ENCODE measurements around the gene SMCO4. TPM values are rescaled to one million over a fixed set of nuclear protein-coding genes. Genes with fewer than 3 reads are reported as not detected.

Gene SMCO4
- total RNA-seq, 1 donor from 2014 or later = 29.3 TPM

- peaks cover 16% of the 10 kb centered on the region for H4K20me1 ChIP-seq (ENCODE audit: insufficient read depth, low read length)
- H3K9ac ChIP-seq (ENCODE audit: low read length) = no peak overlapping the region
- H3K4me3 ChIP-seq (ENCODE audit: insufficient read depth, low read depth, low read length) = no peak overlapping the region
- H3K27ac ChIP-seq (ENCODE audit: low read depth, low read length) = no peak overlapping the region
- Mint-ChIP-seq H3K4me3 (ENCODE audit: unreplicated experiment) (no peak overlapping the region), H3K27ac (ENCODE audit: unreplicated experiment) (no peak overlapping the region), H3K4me1 (ENCODE audit: low read depth, unreplicated experiment) (peaks cover 18% of the 10 kb centered on the region), H3K36me3 (ENCODE audit: low read depth, unreplicated experiment) (peaks cover 28% of the 10 kb centered on the region), H3K9me3 (ENCODE audit: unreplicated experiment) (peaks cover 4% of the 10 kb centered on the region), H3K27me3 (ENCODE audit: low read depth, unreplicated experiment) (no peaks in the 10 kb centered on the region)
- H3K79me2 ChIP-seq (ENCODE audit: insufficient read depth, low read length) = no peaks in the 10 kb centered on the region
- H3K4me2 ChIP-seq (ENCODE audit: low read length) = no peak overlapping the region
- H3K27me3 ChIP-seq (ENCODE audit: insufficient read depth, low read length) = no peaks in the 10 kb centered on the region
- FAIRE-seq = no peak
- DNase-seq (ENCODE audit: low read depth) = no peak
- no peaks in the 10 kb centered on the region for H3K36me3 ChIP-seq (ENCODE audit: insufficient read depth, low read length)
- TF ChIP-seq EZH2 (IDR thresholded peaks at IDR 0.05; ENCODE audit: insufficient read depth, low read length) = no peak
- TF ChIP-seq CTCF (IDR thresholded peaks at IDR 0.05; ENCODE audit: insufficient read depth, low read depth, low read length) = no peak
- H3K4me1 ChIP-seq (ENCODE audit: insufficient read depth, low read length) = peaks cover 6% of the 10 kb centered on the region
- H2AFZ ChIP-seq (ENCODE audit: low read depth, low read length) = no peak overlapping the region
- no peaks in the 10 kb centered on the region for H3K9me3 ChIP-seq (ENCODE audit: insufficient read depth, low read depth, low read length)
Observed at GRCh38 chr11:93491973-93492372, 51.2 kb downstream of the SMCO4 start.

- TF ChIP-seq EZH2 (IDR thresholded peaks at IDR 0.05; ENCODE audit: insufficient read depth, low read length) (no peak), CTCF (IDR thresholded peaks at IDR 0.05; ENCODE audit: insufficient read depth, low read depth, low read length) (no peak)
- Histone ChIP-seq H3K4me2 (ENCODE audit: low read length) (no peak overlapping the region), H3K9me3 (ENCODE audit: insufficient read depth, low read depth, low read length) (no peaks in the 10 kb centered on the region), H3K36me3 (ENCODE audit: insufficient read depth, low read length) (no peaks in the 10 kb centered on the region), H2AFZ (ENCODE audit: low read depth, low read length) (no peak overlapping the region), H3K27me3 (ENCODE audit: insufficient read depth, low read length) (no peaks in the 10 kb centered on the region), H3K4me1 (ENCODE audit: insufficient read depth, low read length) (peaks cover 6% of the 10 kb centered on the region), H4K20me1 (ENCODE audit: insufficient read depth, low read length) (peaks cover 20% of the 10 kb centered on the region), H3K9ac (ENCODE audit: low read length) (no peak overlapping the region), H3K4me3 (ENCODE audit: insufficient read depth, low read depth, low read length) (no peak overlapping the region), H3K27ac (ENCODE audit: low read depth, low read length) (no peak overlapping the region), H3K79me2 (ENCODE audit: insufficient read depth, low read length) (no peaks in the 10 kb centered on the region)
- no peak overlapping the region for H3K4me3 Mint-ChIP-seq (ENCODE audit: unreplicated experiment)
- H3K27me3 Mint-ChIP-seq (ENCODE audit: low read depth, unreplicated experiment) = no peaks in the 10 kb centered on the region
- H3K9me3 Mint-ChIP-seq (ENCODE audit: unreplicated experiment) = peaks cover 4% of the 10 kb centered on the region
- peaks cover 26% of the 10 kb centered on the region for H3K36me3 Mint-ChIP-seq (ENCODE audit: low read depth, unreplicated experiment)
- DNase-seq (ENCODE audit: low read depth) (no peak), FAIRE-seq (no peak)
- H3K27ac Mint-ChIP-seq (ENCODE audit: unreplicated experiment) = no peak overlapping the region
- H3K4me1 Mint-ChIP-seq (ENCODE audit: low read depth, unreplicated experiment) = peaks cover 18% of the 10 kb centered on the region
Observed at GRCh38 chr11:93490996-93491618, 52.1 kb downstream of the SMCO4 start.

- no peaks in the 10 kb centered on the region for H3K27me3 ChIP-seq (ENCODE audit: insufficient read depth, low read length)
- no peak for TF ChIP-seq EZH2 (IDR thresholded peaks at IDR 0.05; ENCODE audit: insufficient read depth, low read length)
- TF ChIP-seq CTCF (IDR thresholded peaks at IDR 0.05; ENCODE audit: insufficient read depth, low read depth, low read length) = no peak
- Mint-ChIP-seq H3K4me1 (ENCODE audit: low read depth, unreplicated experiment) (peaks cover 16% of the 10 kb centered on the region), H3K4me3 (ENCODE audit: unreplicated experiment) (no peak overlapping the region), H3K36me3 (ENCODE audit: low read depth, unreplicated experiment) (peaks cover 21% of the 10 kb centered on the region), H3K9me3 (ENCODE audit: unreplicated experiment) (peaks cover 4% of the 10 kb centered on the region), H3K27ac (ENCODE audit: unreplicated experiment) (no peak overlapping the region), H3K27me3 (ENCODE audit: low read depth, unreplicated experiment) (no peaks in the 10 kb centered on the region)
- H3K9me3 ChIP-seq (ENCODE audit: insufficient read depth, low read depth, low read length) = no peaks in the 10 kb centered on the region
- no peak overlapping the region for H3K9ac ChIP-seq (ENCODE audit: low read length)
- peaks cover 29% of the 10 kb centered on the region for H4K20me1 ChIP-seq (ENCODE audit: insufficient read depth, low read length)
- no peak overlapping the region for H3K4me3 ChIP-seq (ENCODE audit: insufficient read depth, low read depth, low read length)
- DNase-seq (ENCODE audit: low read depth) = no peak
- H3K4me2 ChIP-seq (ENCODE audit: low read length) = no peak overlapping the region
- H3K27ac ChIP-seq (ENCODE audit: low read depth, low read length) = no peak overlapping the region
- no peaks in the 10 kb centered on the region for H3K79me2 ChIP-seq (ENCODE audit: insufficient read depth, low read length)
- H3K4me1 ChIP-seq (ENCODE audit: insufficient read depth, low read length) = peaks cover 4% of the 10 kb centered on the region
- H3K36me3 ChIP-seq (ENCODE audit: insufficient read depth, low read length) = no peaks in the 10 kb centered on the region
- H2AFZ ChIP-seq (ENCODE audit: low read depth, low read length) = no peak overlapping the region
- no peak for FAIRE-seq
Observed at GRCh38 chr11:93489841-93490240, 53.4 kb downstream of the SMCO4 start.
